HG03103 (cell line): ENCODE measurements around the gene COX7B2.

ENCODE experiments used
- ATAC-seq: cut with Tn5 transposase; IDR thresholded peaks from one replicate; pipeline ENCODE4 v1.9.1; 2021; ENCODE audit warnings: low read depth; ENCODE audit not compliant: unreplicated experiment

COX7B2 gene

GRCh38 chr4:46894826-46895225 lies 14.2 kb downstream of the COX7B2 start:
- ATAC-seq: no peak

DNA sequence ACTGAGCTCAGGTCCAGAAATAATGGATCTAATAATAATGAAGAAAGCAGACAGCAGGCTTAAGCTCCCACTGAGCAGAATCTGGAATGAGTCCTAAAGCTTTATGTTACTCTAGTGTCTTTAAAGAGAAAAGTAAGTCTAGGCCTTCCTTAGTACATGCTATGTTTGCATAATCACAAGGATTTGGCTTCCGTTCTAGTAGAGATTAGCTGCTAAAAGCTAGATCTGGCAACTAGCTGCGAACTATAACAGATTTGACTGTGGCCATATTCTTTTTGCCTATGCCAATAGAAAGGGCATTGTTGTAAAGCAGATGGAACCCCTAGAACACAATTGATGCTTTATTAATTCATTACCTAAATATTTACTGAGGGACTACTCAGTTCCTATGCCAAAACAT lies 19.0 kb downstream of the COX7B2 start:
- ATAC-seq: no peak

- ATAC-seq: no peak
Observed at GRCh38 chr4:46889410-46889809, 19.6 kb downstream of the COX7B2 start.

GRCh38 chr4:46886711-46887110 lies 22.3 kb downstream of the COX7B2 start:
- no peak for ATAC-seq

DNA sequence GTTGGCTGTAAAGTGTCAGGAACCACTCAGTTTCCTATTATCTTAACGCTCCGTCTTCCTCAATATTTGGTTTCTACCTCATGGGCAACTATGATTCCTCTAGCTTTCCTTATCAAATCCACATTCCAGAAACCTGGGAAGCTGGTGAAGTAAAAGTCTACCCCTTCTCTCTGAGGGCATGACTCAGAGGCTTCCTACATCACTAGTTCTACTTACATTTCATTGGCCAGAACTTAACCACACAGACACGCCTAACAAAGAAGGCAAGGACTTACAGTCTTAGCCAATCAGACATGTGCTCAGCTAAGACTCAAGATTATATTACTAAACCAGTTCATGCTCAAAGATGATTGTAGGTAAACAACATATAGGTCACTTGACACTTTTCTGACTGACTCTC lies 30.4 kb downstream of the COX7B2 start:
- no peak for ATAC-seq

DNA sequence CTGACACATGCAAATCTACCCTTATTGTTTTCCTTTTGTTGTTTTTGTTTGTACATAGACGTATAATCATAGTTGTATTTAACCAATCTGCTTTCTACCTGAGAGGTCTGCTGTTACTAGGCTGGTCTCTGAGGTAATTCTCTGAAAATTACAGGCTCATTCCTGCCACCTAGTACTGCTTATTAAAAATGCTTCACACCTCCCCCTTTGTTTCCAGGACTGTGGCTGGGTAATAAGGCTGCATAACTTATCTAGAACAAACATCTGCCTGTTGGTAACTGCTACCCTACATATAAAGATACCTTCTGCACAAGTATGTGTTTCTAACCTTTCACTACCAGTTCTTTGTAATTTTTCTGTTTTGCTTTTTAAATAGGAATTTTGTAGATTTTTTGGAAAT lies 34.2 kb downstream of the COX7B2 start:
- ATAC-seq: no peak

GRCh38 chr4:46870411-46870810 lies 38.6 kb downstream of the COX7B2 start:
- ATAC-seq: no peak

DNA sequence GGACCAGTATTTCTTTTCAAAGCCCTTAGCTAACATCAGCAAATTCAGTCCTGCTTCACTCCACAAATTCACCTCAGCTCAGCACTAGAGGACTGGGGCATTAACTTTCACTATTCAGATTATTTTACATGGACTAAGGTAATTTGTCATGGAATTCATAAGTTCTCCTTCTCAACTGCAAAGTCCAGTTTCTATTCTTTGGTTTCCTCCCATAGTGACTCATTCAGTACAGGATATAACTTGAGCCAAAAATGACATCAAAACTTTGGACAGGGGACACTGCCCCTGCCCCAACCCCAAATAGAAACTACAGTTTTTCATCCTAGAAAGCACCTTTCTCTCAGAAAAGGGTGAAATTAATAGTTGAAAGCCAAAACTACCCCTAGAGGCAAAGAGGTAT lies 52.7 kb downstream of the COX7B2 start:
- no peak for ATAC-seq

DNA sequence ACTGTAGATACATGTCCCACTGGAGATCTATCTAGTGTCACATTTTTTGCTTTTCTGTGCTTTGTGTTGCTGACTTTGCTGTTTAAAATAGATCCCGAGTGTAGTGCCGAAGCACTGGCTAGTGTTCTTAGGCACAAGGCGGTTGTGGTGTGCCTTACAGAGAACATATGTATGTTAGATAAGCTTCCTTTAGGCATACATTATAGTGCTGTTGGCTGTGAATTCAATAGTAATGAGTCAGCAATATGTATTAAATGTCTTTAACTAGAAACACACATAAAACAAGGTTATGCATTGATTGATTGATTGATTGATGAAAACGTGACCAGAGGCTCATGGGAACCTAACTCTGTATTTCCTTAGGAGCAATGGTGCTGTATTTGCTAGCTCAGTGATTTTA lies 56.2 kb downstream of the COX7B2 start:
- ATAC-seq: no peak

GRCh38 chr4:46850026-46850425 lies 59.0 kb downstream of the COX7B2 start:
- no peak for ATAC-seq

- peak; percentile 74 for ATAC-seq
Observed at GRCh38 chr4:46844325-46844917, 64.6 kb downstream of the COX7B2 start.

- ATAC-seq: no peak
Observed at GRCh38 chr4:46839128-46839527, 69.9 kb downstream of the COX7B2 start.

GRCh38 chr4:46837639-46838038 lies 71.4 kb downstream of the COX7B2 start:
- no peak for ATAC-seq

- no peak for ATAC-seq
Observed at GRCh38 chr4:46836584-46836983, 72.5 kb downstream of the COX7B2 start.

- ATAC-seq: no peak
Observed at GRCh38 chr4:46830971-46831454, 78.0 kb downstream of the COX7B2 start.

- ATAC-seq: no peak
Observed at GRCh38 chr4:46820154-46820553, 88.9 kb downstream of the COX7B2 start.

DNA sequence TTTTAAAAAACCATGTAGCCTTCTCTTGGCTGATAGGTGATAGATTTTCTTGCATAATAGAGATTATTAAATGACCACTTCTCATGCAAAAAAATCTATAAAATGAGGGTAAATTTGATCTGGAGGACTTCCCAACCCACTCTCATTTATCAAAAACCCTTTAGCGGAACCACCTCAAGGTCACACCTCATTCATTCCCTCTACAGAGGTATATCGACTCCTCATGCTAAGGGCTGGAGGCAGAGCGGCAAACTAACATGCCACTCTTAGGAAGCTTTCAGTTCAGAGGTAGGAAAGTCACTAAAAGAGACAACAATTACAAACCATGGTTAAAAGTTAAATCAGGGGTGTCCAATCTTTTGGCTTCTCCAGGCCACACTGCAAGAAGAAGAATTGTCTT lies 90.0 kb downstream of the COX7B2 start:
- ATAC-seq: no peak

DNA sequence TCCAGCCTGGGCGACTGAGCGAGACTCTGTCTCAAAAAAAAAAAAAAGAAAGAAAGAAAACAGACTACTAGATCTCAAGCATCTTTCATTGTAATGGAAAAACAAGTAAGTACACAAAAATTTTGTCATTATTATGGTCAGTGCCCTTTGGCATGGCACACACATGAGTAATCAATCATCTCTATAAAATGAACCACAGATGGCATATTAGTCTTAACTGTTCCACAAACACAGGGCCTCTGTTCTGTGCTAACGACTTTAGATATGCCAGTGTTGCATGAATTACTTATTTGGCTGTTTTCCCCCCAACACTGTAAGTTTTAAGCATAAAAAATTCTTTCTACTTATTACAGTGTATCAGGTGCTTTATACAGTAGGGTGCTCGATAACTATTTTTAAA lies 90.4 kb downstream of the COX7B2 start:
- no peak for ATAC-seq

DNA sequence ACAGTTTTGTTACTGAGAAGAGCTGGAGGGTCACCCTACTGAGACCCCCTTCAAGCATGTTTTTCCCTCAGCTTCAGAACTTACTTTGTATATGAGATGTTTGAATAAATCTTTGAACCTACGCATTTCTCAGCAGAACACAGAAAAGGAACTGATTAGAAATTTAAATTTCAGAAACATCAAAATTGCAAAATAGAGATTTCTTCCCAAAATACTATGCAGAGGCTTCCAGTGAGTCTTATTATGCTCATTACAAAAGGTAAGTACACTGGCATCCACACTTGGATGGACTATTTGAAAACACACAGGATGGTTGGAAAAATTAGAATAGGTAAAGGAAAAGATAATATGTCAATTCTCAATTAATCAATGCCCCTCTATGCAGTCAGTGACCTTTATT lies 91.2 kb downstream of the COX7B2 start:
- ATAC-seq: no peak

- no peak for ATAC-seq
Observed at GRCh38 chr4:46804781-46805413, 104.1 kb downstream of the COX7B2 start.

GRCh38 chr4:46793036-46793435 lies 116.0 kb downstream of the COX7B2 start:
- ATAC-seq: no peak

GRCh38 chr4:46781434-46782092 lies 127.5 kb downstream of the COX7B2 start:
- ATAC-seq: no peak
